GM21576 (cell line): ENCODE results near the gene SPR.
A peak's percentile ranks its signal among the peaks of the same experiment; 100 is the strongest.

Experiments
- ATAC-seq: cut with Tn5 transposase; IDR thresholded peaks from one replicate; pipeline ENCODE4 v1.9.1; 2021; ENCODE audit warnings: mild to moderate bottlenecking, moderate library complexity; ENCODE audit not compliant: unreplicated experiment

Gene SPR

GRCh38 chr2:72887032-72887739 lies at the start of gene SPR:
TSS of gene SPR (plus strand) at chr2:72887408. CDS start at chr2:72887433, 25 bp downstream.
- ATAC-seq, result peak; percentile 87

- no peak for ATAC-seq
Observed at GRCh38 chr2:72840066-72840465, 47.1 kb upstream of the SPR start.

DNA sequence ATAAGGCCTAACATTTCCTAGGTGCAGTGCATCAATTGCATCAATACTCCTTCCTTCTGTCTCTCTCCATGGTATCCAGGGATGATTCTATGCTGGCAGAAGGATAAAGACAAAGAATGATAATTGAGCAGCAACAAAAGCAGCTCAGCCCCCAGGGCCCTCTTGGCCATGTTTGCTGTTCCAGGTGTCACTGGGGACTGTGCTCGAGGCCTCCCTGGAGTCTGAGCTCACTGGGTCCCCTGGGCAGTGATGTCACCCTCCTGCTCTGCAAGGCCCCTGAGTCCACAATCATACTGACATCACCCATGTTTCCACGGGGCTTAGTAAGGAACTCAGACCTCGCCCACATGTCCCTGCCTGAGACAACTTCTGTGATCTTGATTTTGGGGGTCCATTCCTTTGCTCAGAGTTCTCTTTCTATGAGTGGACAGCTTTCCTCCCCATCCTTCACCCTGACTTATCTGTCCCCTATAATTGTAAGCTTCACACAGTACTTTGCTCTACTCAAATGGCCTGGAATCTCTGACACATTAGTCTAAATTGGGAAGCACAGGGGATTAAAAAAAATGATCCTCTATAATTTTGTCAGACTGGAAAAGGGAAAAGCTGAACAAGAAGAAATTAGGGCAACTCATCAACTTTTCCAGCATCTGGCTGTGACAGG lies 45.6 kb upstream of the SPR start:
- no peak for ATAC-seq

DNA sequence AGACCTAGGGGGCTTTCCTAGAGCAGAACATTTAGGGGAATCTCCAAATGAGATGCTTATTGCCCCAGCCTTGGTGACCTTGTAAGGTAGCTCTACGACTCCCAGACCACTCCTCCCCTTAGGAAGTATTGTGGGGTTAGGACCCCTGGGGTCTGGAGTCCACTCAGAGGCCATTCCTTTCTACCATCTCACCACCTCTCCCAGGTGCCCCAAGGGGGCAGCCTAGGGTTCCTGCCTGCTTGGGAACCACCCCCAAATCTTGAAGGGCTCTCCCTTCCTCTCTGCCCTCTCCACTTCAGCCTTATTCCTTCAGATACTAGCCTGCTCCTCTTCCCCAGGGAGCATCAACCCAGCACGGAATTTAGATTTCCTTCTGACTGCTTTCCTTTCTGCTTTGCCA lies 43.9 kb upstream of the SPR start:
- no peak for ATAC-seq

DNA sequence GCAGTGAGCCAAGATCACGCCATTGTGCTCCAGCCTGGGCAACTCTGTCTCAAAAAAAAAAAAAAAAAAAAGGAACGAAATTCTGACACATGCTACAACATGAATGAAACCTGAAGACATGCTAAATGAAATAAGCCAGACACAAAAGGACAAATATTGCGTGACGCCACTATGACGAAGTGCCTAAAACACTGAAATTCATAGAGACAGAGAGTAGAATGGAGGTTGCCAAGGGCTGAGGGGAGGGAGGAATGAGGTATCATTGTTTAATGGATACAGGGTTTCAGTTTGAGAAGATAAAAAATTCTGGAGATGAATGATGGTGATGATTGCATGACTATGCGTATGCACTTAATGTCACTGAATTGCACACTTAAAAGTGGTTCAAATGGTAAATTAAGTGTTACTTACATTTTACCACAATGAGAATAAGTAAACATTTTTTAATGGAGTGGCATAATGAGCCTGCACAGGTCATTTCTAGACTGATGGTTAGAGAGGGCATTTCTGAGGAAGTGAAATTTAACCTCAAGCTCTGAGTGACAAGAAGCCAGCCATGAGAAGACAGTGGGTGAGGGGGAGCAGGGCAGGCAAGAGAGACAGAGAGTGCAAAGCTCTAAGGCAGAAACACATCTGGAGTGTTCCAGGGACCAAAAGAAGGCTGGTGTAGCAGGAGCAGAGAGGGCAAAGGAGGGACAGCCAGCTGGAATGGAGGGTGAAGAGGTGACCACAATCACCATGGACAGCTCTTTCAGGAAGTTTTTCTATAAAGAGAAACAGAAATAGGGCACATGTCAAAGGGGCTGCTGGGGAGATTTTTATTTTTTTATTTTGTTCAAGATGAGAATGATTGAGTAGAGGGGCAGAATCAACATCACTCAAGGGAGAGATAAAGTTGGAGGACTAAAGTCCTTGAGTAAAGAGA lies 40.8 kb upstream of the SPR start:
- ATAC-seq, result peak; percentile 91

DNA sequence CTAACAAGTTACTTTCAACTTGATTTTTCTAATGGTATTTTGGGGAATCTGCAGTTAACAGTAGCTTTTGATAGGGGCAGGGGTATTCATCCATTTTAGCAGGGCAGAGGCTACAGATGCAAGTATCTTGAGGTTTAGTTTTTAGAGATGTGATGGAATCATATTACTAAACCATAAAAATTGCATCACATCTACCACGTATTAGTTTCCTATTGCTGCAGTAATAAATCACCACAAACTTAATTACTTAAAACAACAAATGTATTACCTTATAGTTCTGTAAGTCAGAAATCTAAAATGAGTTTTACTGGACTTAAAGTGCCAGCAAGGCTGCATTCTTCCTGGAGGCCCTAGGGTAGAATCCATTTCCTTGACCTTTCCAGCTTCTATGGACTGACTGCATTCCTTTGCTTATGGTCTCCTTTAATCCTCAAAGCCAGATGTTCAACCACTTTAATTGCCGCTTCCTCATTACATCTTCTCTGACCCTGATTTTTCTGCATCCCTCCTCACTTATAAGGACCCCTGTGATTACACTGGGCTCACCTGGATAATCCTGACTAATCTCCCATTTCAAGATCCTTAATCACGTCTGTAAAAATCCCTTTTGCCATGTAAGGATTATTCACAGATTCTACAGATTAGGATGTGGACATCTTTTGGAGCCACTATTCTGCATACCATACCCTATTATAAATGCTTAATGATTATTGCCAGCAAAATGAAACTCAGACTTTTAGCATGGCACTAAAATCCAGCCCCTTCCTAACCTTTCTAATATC lies 39.5 kb upstream of the SPR start:
- no peak for ATAC-seq

- no peak for ATAC-seq
Observed at GRCh38 chr2:72848436-72849137, 38.6 kb upstream of the SPR start.

DNA sequence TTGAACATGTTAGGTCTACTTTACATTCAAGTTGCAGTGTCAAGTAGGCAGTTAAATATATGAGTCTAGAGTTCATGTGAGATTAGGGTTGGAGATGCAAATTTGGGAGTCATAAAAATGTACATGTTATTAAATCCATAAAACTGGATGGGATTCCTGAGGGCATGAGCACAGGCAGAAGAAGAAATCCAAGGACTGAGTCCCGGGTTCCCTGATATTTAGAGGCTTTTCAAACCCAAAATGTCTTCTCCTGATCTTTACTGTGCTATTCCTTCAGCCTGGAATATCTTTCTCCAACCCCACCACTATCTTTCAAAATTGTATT lies 38.1 kb upstream of the SPR start:
- no peak for ATAC-seq

- ATAC-seq, result no peak
Observed at GRCh38 chr2:72851333-72851732, 35.9 kb upstream of the SPR start.

DNA sequence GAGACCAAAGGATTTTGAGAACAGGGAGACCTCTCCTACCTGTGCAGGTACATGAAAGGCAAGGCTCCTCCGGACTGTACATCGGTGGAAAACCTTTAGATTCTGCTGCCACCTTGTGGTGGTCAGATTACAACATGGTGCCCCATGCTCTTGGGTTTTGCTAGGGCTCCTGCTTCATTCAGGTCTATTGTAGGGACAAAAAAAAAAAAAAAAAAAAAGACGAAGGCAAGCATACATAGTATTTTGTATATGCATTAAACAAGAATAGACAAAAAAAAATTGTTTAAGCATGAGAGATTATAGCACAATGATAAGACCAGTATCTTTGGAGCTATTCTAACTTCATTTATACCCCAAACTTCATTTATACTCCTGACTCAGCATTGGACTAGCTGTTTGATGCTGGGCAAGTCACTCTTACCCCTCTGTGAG lies 27.4 kb upstream of the SPR start:
- peak; percentile 57 for ATAC-seq

DNA sequence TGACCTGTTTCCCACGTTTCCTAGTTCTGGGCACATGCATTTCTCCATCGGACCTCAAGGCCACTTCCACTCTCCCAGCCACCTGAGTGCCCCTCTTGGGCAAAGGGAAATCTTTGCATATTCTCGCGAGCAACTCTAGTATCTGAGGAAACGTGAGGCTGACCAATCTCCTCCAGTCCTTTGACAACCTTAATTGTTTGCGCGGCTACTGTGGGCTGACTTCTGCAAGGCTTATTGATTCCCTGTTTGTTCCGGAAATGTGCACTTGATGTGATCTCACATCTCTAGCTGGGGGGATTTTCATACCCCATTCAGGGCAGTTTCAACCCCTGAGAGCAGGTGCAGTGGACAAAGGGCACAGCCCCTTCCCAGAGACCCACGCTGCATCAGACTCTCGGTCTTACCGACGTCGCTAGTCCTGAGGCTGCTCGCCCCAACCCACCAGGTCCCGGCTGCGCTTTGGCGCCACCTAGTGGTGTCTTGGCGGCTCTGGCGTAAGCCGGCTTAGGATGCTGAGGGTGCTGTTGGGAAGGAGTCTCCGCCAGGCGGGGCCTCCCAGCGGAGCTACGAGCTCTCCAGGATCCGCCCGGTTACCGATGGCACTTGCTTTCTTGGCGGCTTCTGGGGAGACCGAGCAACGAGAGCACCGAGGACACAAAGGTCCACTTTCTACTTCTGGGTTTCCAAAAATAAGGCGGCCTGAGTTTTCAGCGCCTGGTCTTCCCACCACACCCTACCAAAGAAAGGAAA lies 24.8 kb upstream of the SPR start:
- peak; percentile 92 for ATAC-seq

DNA sequence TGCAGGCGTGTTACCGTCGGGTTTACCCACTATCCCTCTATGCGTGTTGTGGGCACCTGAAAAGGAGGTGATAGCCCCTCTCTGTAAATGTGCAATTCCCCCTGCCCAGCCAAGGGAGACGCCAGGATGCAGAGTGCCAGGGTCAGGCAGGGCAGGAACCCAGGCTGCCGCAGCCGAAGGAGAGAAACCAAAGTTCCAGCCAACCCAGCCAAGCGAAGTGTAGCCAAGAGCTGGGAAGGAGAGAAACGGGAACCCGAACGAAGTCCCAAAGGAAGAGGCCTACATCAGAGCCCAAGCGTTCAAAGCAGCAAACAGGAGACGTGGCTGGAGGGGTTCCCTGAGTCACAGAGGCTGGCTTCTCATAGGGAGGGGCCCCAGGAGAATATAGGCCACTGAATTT lies 24.2 kb upstream of the SPR start:
- no peak for ATAC-seq

DNA sequence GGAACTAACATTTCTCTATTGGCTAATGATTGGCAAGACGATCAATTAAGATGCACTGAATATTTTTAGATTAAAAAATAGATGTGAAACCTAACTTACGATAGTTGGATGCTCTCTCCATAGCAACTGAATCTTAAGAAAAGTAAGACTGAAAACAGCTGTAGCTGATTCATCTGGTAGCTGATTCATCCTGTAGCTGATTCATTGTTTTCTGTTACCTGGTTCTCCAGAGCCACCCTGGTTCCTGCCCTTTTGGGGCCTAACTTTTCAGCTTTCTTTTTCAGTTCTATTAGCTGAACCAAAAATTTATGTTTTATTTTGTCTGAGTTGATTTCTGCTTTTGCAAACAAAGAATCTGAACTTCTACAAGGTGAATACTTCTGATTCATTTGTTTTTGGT lies 22.7 kb upstream of the SPR start:
- ATAC-seq, result peak; percentile 48

- ATAC-seq, result no peak
Observed at GRCh38 chr2:72871060-72871459, 16.1 kb upstream of the SPR start.

- no peak for ATAC-seq
Observed at GRCh38 chr2:72871880-72872279, 15.3 kb upstream of the SPR start.

DNA sequence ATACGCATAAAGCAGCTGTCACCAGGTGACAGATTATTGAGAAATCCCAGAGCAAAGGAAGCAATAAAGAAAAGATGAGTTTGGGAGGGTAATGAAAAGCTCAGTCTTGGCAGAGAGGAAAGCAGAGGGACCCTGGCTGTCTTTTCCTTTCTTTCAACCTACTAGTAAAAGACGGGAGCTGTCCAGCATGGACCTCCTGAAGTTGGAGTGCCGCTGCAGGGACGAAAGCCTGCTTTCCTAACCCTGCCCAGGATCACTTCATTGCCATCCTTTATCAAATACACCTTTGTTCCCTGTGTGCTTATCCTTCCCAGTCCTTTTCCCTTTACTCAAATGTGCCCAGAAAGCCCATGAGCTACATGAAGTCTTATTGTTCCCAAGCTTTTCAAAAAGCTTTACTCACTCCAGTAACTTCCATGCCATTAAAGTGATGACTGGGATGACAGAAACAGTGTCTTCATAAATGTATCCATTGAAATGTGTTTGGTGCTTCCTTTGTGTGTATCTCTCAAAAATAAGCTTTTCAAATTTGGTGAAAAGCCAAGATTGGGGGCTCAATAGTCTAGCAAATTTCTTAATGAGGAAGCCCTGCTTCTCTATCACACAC lies 3.7 kb upstream of the SPR start:
- no peak for ATAC-seq

DNA sequence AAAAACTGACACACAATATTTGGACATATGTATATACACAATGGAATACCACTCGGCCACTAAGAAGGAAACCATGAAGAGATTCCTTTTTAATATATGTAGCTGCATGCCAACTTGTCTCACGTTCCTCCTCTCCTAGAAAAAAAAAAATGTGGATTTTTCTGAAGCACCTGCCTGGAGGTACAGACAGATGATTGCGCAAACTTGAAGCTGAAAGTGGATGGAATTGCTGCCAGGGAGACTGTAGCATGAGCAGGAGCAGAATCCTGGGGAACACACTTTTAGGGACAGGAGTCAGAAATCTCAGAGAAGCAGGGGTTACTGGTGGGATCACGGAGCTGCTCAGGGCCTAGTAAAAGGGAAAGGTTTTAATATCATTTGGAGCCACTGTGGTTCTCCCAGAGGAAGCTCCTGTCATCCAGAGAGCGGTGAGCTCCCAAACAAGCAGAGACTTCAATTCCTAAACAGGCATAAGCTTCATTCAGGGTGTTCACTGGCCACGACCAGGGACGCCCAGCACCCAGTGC lies 640 bp upstream of the SPR start:
- no peak for ATAC-seq

- ATAC-seq, result peak; percentile 35
Observed at GRCh38 chr2:72887740-72888437, 681 bp downstream of the SPR start.
